Measurements from ENCODE around the gene MRPL2. TPM values are rescaled to one million over a fixed set of nuclear protein-coding genes. Genes with fewer than 3 reads are reported as not detected.

MRPL2 gene
- polyA plus RNA-seq, 1 donor (not counting 4 experiments of a cell fraction or from before 2014, with no cell fraction given): 27.4 TPM

- dilution Hi-C loops (cut with MboI; ENCODE audit: extremely low pct_ligation_motif_present, low sequenced_read_pairs): no loop called here
- Histone ChIP-seq H3K9me1 (ENCODE audit: control insufficient read depth, extremely low read depth, insufficient read depth, low read length) (no peaks in the 10 kb centered on the region), H4K20me1 (ENCODE audit: control insufficient read depth, extremely low read depth, insufficient read depth, low read length) (no peaks in the 10 kb centered on the region), H3K36me3 (ENCODE audit: control insufficient read depth in 2 of 2, extremely low read depth in 1 of 2, insufficient read depth in 2 of 2, low read length in 2 of 2) (peaks cover 23 to 35% of the 10 kb centered on the region in 2 experiments), H3K9ac (ENCODE audit: control insufficient read depth, extremely low read depth, insufficient read depth, low read length) (no peak overlapping the region), H3K27me3 (ENCODE audit: control insufficient read depth, extremely low read depth, insufficient read depth, low read length) (no peaks in the 10 kb centered on the region), H3K4me2 (ENCODE audit: control insufficient read depth, extremely low read depth, insufficient read depth, low read depth, low read length) (no peak overlapping the region), H3K27ac (ENCODE audit: control insufficient read depth, insufficient read depth, low read length) (no peak overlapping the region), H3K4me3 (ENCODE audit: control insufficient read depth in 2 of 3, extremely low read depth in 1 of 3, insufficient read depth in 2 of 3, low read depth in 1 of 3, low read length in 3 of 3) (no peak overlapping the region), H3K9me3 (ENCODE audit: control insufficient read depth, low read depth, low read length) (no peaks in the 10 kb centered on the region), H3K4me1 (ENCODE audit: control insufficient read depth, extremely low read depth, insufficient read depth, low read length) (peaks cover 15% of the 10 kb centered on the region), H3K79me2 (ENCODE audit: control insufficient read depth, insufficient read depth, low read length) (peaks cover 10% of the 10 kb centered on the region), H2AFZ (ENCODE audit: control insufficient read depth, low read length) (no peak overlapping the region)
- FAIRE-seq: no peak
- no peak for DNase-seq (ENCODE audit: low read depth, low spot score)
- TF ChIP-seq EZH2 (IDR thresholded peaks at IDR 0.05; ENCODE audit: low read length): no peak
- no peak for TF ChIP-seq CTCF (optimal IDR thresholded peaks at IDR 0.05 in 1 of 3, IDR thresholded peaks at IDR 0.05 in 1 of 3, conservative IDR thresholded peaks at IDR 0.05 in 1 of 3; ENCODE audit: extremely low read depth in 1 of 3, insufficient read depth in 2 of 3, low read length in 3 of 3)
Observed at GRCh38 chr6:43050981-43051380, 8.3 kb downstream of the MRPL2 start.

GRCh38 chr6:43047998-43048397 lies 11.2 kb downstream of the MRPL2 start:
- no peak overlapping the region for H3K27ac ChIP-seq (ENCODE audit: control insufficient read depth, insufficient read depth, low read length)
- no peak overlapping the region for H3K4me3 ChIP-seq (ENCODE audit: control insufficient read depth in 2 of 3, extremely low read depth in 1 of 3, insufficient read depth in 2 of 3, low read depth in 1 of 3, low read length in 3 of 3)
- TF ChIP-seq CTCF (optimal IDR thresholded peaks at IDR 0.05 in 1 of 3, IDR thresholded peaks at IDR 0.05 in 1 of 3, conservative IDR thresholded peaks at IDR 0.05 in 1 of 3; ENCODE audit: extremely low read depth in 1 of 3, insufficient read depth in 2 of 3, low read length in 3 of 3): no peak
- TF ChIP-seq EZH2 (IDR thresholded peaks at IDR 0.05; ENCODE audit: low read length): no peak
- H3K4me2 ChIP-seq (ENCODE audit: control insufficient read depth, extremely low read depth, insufficient read depth, low read depth, low read length): no peak overlapping the region
- H3K27me3 ChIP-seq (ENCODE audit: control insufficient read depth, extremely low read depth, insufficient read depth, low read length): no peaks in the 10 kb centered on the region
- no peak overlapping the region for H3K9ac ChIP-seq (ENCODE audit: control insufficient read depth, extremely low read depth, insufficient read depth, low read length)
- peaks cover 31 to 37% of the 10 kb centered on the region in 2 experiments for H3K36me3 ChIP-seq (ENCODE audit: control insufficient read depth in 2 of 2, extremely low read depth in 1 of 2, insufficient read depth in 2 of 2, low read length in 2 of 2)
- peaks cover 7% of the 10 kb centered on the region for H3K79me2 ChIP-seq (ENCODE audit: control insufficient read depth, insufficient read depth, low read length)
- dilution Hi-C loops (cut with MboI; ENCODE audit: extremely low pct_ligation_motif_present, low sequenced_read_pairs): no loop called here
- H3K4me1 ChIP-seq (ENCODE audit: control insufficient read depth, extremely low read depth, insufficient read depth, low read length): peaks cover 10% of the 10 kb centered on the region
- FAIRE-seq (no peak), DNase-seq (ENCODE audit: low read depth, low spot score) (no peak)
- no peaks in the 10 kb centered on the region for H3K9me1 ChIP-seq (ENCODE audit: control insufficient read depth, extremely low read depth, insufficient read depth, low read length)
- H2AFZ ChIP-seq (ENCODE audit: control insufficient read depth, low read length): no peak overlapping the region
- no peaks in the 10 kb centered on the region for H4K20me1 ChIP-seq (ENCODE audit: control insufficient read depth, extremely low read depth, insufficient read depth, low read length)
- no peaks in the 10 kb centered on the region for H3K9me3 ChIP-seq (ENCODE audit: control insufficient read depth, low read depth, low read length)
